GM18505 (cell line): ENCODE results near the gene PDE6D.
A peak's percentile ranks its signal among the peaks of the same experiment; 100 is the strongest.
"Not testable (repeated sequence)": the region's sequence is repeated elsewhere in the genome, so short reads cannot be mapped to it uniquely, and the experiment has no call there.

Experiments used
- ATAC-seq: cut with Tn5 transposase; IDR thresholded peaks from one replicate; pipeline ENCODE4 v1.9.1; 2021; ENCODE audit not compliant: unreplicated experiment
- POLR2A ChIP-seq: IDR thresholded peaks from 4 replicates; pipeline ENCODE4 v1.6.1; 2011; ENCODE audit warnings: borderline replicate concordance; ENCODE audit not compliant: insufficient read depth, insufficient read length; ENCODE audit errors: extremely low read depth

Gene PDE6D

DNA sequence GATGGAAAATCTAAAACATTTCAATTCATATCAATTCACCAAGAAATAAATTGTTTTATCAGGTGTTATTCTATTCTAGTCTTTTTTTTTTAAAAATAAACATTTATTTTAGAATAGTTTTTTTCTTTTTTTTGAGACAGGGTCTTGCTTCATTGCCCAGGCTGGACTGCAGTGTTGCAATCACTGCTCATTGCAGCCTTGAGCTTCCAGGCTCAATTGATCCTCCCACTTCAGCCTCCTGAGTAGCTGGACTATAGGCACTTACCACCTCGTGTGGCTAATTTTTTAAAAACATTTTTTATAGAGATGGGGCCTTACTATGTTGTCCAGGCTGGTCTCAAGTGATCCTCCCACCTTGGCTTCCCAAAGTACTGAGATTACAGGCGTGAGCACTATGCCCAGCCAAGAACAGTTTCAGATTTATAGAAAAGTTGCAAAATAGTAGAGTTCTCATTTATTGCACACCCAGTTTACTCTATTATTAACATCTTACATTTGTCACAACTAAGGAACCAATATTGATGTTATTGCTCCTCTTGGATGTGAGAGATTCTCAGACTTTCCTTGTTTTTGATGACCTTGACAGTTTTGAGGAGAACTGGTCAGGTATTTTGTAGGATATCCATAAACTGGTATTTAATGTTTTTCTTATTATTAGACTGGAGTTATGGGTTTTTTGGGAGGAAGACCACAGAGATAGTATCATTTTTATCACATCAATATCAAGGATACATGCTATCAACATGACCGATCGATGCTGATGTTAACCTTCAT lies 29.9 kb downstream of the PDE6D start:
- no peak for TF ChIP-seq POLR2A
- ATAC-seq = no peak

DNA sequence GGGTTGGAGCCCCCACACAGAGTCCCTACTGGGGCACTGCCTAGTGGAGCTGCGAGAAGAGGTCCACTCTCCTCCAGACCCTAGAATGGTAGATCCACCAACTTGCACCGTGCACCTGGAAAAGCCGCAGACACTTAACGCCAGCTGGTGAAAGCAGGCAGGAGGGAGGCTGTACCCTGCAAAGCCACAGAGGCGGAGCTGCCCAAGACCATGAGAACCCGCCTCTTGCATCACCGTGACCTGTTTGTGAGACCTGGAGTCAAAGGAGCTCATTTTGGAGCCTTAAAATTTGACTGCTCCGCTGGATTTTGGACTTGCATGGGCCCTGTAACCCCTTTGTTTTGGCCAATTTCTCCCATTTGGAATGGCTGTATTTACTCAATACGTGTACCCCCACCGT lies 32.1 kb downstream of the PDE6D start:
- ATAC-seq = not testable (repeated sequence)

DNA sequence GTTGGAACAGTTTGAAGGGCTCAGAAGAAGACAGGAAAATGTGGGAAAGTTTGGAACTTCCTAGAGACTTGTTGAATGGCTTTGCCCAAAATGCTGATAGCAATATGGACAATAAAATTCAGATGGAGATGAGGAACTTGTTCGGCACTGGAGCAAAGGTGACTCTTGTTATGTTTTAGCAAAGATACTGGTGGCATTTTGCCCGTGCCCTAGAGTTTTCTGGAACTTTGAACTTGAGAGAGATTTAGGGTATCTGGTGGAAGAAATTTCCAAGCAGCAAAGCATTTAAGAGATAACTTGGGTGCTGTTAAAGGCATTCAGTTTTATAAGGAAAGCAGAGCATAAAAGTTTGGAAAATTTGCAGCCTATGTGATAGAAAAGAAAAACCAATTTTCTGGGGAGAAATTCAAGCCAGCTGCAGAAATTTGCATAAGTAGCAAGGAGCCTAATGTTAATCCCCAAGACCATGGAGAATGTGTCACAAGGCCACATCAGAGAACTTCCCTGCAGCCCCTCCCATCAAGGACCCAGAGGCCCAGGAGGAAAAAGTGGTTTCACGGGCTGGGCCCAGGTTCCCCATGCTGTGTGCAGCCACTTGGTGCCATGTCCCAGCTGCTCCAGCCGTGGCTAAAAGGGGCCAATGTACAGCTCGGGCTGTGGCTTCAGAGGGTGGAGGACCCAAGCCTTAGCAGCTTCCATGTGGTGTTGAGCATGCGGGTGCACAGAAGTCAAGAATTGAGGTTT lies 32.8 kb downstream of the PDE6D start:
- ATAC-seq = not testable (repeated sequence)

DNA sequence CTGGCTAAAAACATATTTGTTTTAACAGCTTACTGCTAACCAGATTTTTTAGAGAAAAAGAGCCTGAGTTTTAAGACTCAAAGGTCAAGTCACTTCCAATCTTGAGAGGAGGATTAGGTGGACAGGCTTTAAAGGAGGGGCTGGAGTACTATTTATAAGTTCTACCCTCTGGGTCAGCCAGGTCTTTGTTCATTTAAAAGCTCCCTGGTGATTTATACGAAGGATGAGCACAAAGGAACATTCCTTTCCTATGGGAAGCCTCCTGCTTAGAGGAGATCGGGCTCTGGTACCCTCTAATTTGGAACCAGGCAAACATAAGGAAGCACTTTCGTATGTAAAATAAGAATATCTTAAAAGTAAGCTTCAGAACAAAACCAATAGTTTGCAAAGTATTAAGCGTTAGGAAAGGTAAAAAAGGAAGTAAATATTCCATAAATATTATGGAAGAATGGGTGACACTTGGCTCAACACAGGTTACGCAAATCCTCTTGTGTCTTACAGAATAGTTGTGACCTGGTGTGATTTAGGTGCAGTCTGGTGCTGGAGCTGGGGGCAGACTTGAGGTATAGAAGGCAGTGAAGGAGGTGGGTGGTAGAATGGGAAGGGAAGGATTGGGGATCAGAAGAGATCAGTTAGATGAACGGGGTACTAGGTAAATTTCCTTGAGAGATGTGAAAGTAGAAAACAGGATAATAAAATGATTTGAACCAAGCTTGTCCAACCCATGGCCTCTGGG lies 35.6 kb downstream of the PDE6D start:
- no peak for TF ChIP-seq POLR2A
- no peak for ATAC-seq

DNA sequence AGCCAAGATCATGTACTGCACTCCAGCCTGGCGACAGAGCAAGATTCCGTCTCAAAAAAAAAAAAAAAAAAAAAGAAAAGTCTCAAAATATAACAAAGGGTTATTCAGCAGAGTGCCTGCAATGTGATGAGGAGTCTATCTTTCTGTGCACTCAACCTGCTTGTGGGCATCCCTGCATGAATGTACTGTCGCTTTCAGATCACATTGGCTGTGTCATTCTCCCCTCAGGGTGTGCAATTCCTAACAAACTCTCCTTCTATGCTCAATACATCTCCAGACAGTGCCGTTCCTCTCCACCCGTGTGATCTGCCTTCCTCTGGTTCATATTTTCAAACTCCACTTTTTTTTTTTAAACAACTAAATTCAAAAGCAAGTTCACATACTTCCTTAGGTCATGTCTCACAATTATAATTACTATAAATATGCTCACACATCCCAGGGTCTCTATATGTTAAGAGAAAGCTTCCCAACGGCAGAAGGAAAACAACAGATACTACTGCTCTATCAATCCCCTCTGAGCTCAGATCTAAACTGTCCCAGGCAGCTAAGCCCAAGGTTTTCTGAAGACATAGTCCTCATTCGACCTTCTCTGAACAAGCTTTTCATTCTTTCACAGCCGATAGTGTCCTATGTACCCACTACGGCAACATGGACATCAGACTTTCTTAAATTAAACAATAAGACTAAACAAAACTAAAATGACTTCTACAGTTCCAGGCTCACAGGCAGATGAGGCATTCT lies 37.5 kb downstream of the PDE6D start:
- ATAC-seq = no peak
- TF ChIP-seq POLR2A = no peak

DNA sequence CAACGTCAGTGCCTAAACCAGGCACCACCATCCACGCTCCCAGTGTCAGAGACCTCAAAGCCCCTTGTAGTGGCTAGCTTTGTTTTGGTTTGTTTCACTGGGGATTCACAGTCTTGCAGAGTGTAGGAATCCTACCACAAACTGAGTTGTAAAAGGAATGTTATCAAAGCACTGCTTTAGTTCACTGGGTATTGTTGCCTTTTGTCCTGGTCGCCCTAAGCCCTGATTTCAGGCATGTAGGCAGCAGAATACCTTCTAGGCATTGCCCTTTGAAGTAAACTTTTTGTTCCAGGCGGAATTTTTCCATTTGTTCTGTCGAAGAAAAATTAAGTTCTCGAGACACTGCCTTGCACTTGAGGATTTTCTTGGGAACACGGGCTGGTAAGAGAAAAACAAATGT lies 43.3 kb downstream of the PDE6D start:
- ATAC-seq = no peak
- TF ChIP-seq POLR2A = no peak

DNA sequence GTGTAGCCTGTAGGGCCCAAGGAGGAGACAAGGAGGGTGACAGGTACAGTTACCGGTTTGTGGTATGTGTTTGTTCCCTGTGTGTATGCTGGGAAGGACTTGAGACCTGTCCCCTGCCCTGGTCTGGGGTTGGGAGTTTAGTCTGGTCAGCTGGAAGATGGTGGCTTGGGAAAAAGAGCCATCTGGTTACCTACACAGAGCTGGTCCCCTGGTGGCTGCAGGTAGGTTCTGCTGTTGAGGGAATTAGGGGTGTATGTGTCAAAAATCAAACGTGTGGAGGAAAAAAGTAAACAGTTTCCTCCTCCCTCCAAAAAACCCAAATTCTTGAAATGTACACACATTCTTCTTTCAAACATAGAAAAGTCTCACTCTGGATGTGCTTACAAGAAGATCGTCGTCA lies 48.5 kb downstream of the PDE6D start:
- no peak for TF ChIP-seq POLR2A
- ATAC-seq = no peak

DNA sequence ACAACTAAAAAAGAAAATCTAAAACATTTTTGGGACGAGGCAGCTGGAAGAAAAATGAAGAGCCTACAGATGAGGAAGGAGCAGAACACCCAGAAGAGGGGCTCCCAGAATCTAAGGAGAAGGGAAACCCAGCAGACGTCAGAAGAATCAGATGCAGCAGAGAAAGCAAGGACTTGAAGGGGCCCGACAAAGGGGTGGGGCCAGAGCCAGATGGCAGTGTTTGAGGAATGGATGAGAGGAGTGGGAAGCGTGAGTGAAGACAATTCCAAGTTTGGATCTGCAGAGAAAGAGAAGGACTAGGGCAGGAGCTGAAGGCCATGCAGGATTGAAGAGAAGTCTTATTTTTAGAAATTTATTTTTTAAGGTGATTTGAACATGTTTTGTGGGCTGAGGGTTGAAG lies 53.5 kb downstream of the PDE6D start:
- ATAC-seq = no peak
- TF ChIP-seq POLR2A = no peak

DNA sequence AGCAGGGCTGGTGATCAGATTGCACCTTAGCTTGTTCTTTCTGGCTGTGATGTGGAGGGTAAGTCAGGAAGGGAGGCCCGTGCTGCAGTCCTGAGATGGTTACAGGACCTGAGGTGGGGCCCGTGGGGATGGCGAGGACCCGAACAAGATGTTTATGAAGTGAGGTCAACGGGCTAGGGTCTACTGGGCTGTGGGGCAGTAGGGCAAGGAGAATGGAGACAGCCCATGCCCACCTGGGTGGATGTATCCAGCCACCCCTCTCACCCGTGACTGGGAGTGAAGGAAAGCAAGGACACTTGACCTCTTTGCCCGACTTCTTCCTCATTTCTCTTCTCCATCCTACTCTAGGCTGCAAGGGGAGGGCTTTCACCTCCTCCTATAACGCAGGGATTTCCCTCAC lies 54.8 kb downstream of the PDE6D start:
- no peak for TF ChIP-seq POLR2A

DNA sequence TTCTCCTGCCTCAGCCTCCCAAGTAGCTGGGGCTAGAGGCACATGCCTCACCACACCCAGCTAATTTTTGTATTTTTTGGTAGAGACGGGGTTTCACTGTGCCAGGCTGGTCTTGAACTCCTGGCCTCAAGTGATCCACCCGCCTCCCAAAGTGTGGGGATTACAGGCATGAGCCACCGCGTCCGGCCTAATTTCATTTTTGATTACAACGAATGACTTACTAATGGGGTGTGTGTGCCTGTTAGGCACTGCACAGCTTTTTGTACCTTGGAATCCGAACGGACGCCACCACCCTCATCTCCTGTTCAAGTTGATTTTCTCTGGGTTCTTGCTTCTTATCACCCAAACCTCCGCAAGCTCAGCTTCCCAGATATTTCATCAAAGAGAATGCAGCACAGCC lies 55.6 kb downstream of the PDE6D start:
- TF ChIP-seq POLR2A = no peak
- no peak for ATAC-seq

More for the DNA sequence above, 54.8 kb downstream of the PDE6D start:
- no peak for ATAC-seq

DNA sequence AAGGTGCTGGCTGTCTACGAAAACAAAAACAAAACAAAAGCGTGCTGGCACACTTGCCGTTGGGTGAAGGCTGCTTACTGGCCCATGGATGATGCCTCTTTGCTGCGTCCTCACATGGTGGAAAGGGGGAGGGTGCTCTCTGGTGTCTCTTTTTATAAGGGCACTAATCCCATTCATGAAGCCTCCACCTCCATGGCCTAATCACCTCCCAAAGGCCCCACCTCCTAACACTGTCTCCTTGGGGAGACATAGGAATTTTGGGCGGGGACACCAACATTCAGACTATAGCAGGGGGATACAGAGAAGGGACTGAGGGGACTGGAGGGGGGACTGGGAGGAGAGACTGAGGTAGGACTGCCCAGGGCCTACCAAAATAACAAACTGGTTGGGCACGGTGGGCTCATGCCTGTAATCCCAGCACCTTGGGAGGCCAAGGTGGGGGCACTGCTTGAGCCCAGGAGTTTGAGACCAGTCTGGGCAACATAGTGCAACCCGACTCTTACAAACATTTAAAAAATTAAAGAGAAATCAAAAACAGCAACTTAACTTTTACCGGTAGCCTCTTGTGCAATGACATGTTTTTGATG lies 58.3 kb downstream of the PDE6D start:
- ATAC-seq = no peak
- no peak for TF ChIP-seq POLR2A

DNA sequence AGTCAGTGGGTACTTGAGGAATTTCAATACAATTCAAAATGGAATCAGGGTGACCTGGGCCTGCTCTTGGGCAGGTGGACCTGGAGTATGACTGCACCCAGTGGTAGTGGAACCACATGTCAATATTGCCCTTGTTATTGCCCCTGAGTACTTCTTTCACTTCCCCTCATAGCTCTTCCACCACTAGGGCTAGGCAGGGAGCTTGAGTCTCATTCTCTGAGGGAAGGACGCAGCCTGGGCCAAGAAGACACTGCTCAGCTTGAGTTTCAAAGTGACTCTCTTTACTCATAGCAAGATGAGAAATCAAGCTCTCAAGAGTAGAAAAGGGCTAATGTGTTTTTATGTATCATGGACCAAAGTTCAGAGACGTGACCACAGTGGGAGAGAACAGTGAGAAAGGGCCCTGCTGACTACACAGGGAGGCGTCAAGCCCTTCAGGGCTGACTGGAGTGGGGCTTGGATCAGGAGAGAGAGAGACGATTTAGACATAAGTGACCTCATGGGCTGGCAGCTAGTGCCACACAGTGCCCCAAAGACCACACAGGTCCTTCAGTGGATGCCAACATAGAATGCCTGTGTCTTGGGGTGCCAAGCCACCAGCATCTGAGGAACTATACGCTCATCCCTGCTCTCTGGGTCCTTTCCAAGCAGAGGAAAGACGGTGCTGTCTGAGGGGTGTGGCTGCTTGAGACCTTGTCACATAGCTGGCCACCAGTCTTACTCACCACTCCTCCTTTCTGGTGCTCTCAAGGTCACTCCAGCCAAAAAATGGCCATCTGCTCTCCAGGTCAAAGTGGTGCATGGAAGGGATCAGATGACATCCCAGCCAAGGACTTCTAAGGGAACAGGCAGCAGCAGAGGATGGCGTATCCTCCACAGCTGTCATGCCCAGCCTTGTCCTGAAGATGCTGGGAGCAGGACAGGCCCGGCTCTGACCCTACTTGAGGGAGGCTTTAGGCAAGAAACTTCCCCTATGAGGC lies 59.8 kb downstream of the PDE6D start:
- ATAC-seq = peak; percentile 67
- no peak for TF ChIP-seq POLR2A
